HepG2 (cell line): ENCODE data around the gene TOMM20. TPM values are rescaled to one million over a fixed set of nuclear protein-coding genes. Genes with fewer than 3 reads are reported as not detected.

ENCODE experiments used
- CEBPG ChIP-seq: IDR thresholded peaks from 2 replicates; pipeline ENCODE4 v1.6.1; 2016
- EZH2 ChIP-seq: conservative IDR thresholded peaks from 2 replicates; pipeline ENCODE4 v1.6.1; 2012; ENCODE audit warnings: mild to moderate bottlenecking, low read depth, low read length, moderate library complexity
- FOXA3 ChIP-seq: IDR thresholded peaks from 2 replicates; pipeline ENCODE4 v1.6.1; 2016; ENCODE audit warnings: missing genetic modification reagents, missing compliant biosample characterization
- HOXA3 ChIP-seq: sonication (generic); formaldehyde crosslinking; IDR thresholded peaks from 2 replicates; pipeline ENCODE4 v1.5.0; 2020; ENCODE audit warnings: missing genetic modification reagents
- IKZF1 ChIP-seq: fragments of 450-650 bp; IDR thresholded peaks from 2 replicates; pipeline ENCODE4 v1.7.1; 2016
- MYC ChIP-seq: sonication (generic); formaldehyde crosslinking; IDR thresholded peaks from 2 replicates; pipeline ENCODE4 v1.9.0; 2021; ENCODE audit warnings: missing genetic modification reagents, borderline replicate concordance
- PTBP1 ChIP-seq: fragments of 200-400 bp; formaldehyde crosslinking; IDR thresholded peaks from 2 replicates; pipeline ENCODE4 v1.6.1; 2018; ENCODE audit warnings: low read length, low read depth; ENCODE audit not compliant: poor library complexity, severe bottlenecking
- RELA ChIP-seq: sonication (generic); formaldehyde crosslinking; IDR thresholded peaks from 2 replicates; pipeline ENCODE4 v1.4.0; 2020; ENCODE audit warnings: missing genetic modification reagents
- SMAD1 ChIP-seq: sonication (generic); formaldehyde crosslinking; IDR thresholded peaks from 2 replicates; pipeline ENCODE4 v1.4.0; 2020; ENCODE audit warnings: missing genetic modification reagents, low read depth, mild to moderate bottlenecking, borderline replicate concordance
- SPEN ChIP-seq: sonication (generic); formaldehyde crosslinking; IDR thresholded peaks from 2 replicates; pipeline ENCODE4 v1.5.1; 2020; ENCODE audit warnings: low read depth, mild to moderate bottlenecking, missing genetic modification reagents
- TBX2 ChIP-seq: sonication (generic); formaldehyde crosslinking; IDR thresholded peaks from 2 replicates; pipeline ENCODE4 v1.5.0; 2020; ENCODE audit warnings: missing genetic modification reagents, mild to moderate bottlenecking, borderline replicate concordance
- THYN1 ChIP-seq: sonication (generic); formaldehyde crosslinking; IDR thresholded peaks from 2 replicates; pipeline ENCODE4 v1.8.1; 2023; ENCODE audit warnings: low read depth, mild to moderate bottlenecking, moderate library complexity, missing genetic modification reagents, borderline replicate concordance
- U2AF1 ChIP-seq: fragments of 200-400 bp; formaldehyde crosslinking; optimal IDR thresholded peaks from 2 replicates; pipeline ENCODE3; 2017; ENCODE audit warnings: mild to moderate bottlenecking, low read depth, low read length
- ZBTB1 ChIP-seq: sonication (generic); formaldehyde crosslinking; IDR thresholded peaks from 2 replicates; pipeline ENCODE4 v1.4.0; 2020; ENCODE audit warnings: missing genetic modification reagents, borderline replicate concordance
- ZNF136 ChIP-seq: sonication (generic); formaldehyde crosslinking; IDR thresholded peaks from 2 replicates; pipeline ENCODE4 v1.8.1; 2022; ENCODE audit warnings: low read depth, mild to moderate bottlenecking, moderate library complexity, missing genetic modification reagents
- ZNF562 ChIP-seq: sonication (generic); formaldehyde crosslinking; IDR thresholded peaks from 2 replicates; pipeline ENCODE4 v1.8.0; 2022; ENCODE audit warnings: missing genetic modification reagents, borderline replicate concordance
- ZNF83 ChIP-seq: sonication (generic); formaldehyde crosslinking; IDR thresholded peaks from 2 replicates; pipeline ENCODE4 v1.4.0; 2020; ENCODE audit warnings: missing genetic modification reagents, mild to moderate bottlenecking, borderline replicate concordance
- ZNF841 ChIP-seq: sonication (generic); formaldehyde crosslinking; IDR thresholded peaks from 2 replicates; pipeline ENCODE4 v1.8.1; 2023; ENCODE audit warnings: missing genetic modification reagents, borderline replicate concordance
- polyA plus RNA-seq, 8 experiments: library from polyadenylated mRNA; depleted of rRNA in 3 of 8; stranded (reverse) in 7 of 8; unstranded in 1 of 8; fragments of >200 nt; fragmentation: Illumina TruSeq in 4 of 8; extraction: Trizol in 4 of 8; gene quantifications; 2 replicates each; pipeline versions ENCODE4 v1.2.1 to v1.2.3, GENCODE V29; 2011 to 2016; ENCODE audit warnings: low read depth in 4 of 8, missing spikeins in 1 of 8, mixed read lengths in 1 of 8; ENCODE audit not compliant: insufficient read depth in 1 of 8
- total RNA-seq, 5 experiments: library from RNA; depleted of rRNA; stranded (reverse); fragments of >200 nt; fragmentation: Illumina TruSeq; extraction: Trizol; gene quantifications; 2 replicates each; pipeline ENCODE4 v1.2.3, GENCODE V29; 2016; ENCODE audit warnings: low read depth in 1 of 5
- TF ChIP-seq, protein P1 (sequence below): sonication (generic); formaldehyde crosslinking; IDR thresholded peaks from 2 replicates; pipeline ENCODE4 v1.4.0; 2020; ENCODE audit warnings: mild to moderate bottlenecking, missing genetic modification reagents
- TF ChIP-seq, protein P2 (sequence below): sonication (generic); formaldehyde crosslinking; IDR thresholded peaks from 2 replicates; pipeline ENCODE4 v1.4.0; 2020; ENCODE audit warnings: missing genetic modification reagents
- TF ChIP-seq, protein P3 (sequence below): sonication (generic); formaldehyde crosslinking; IDR thresholded peaks from 2 replicates; pipeline ENCODE4 v1.4.0; 2020; ENCODE audit warnings: missing genetic modification reagents
- TF ChIP-seq, protein P4 (sequence below): sonication (generic); formaldehyde crosslinking; IDR thresholded peaks from 2 replicates; pipeline ENCODE4 v1.4.0; 2020; ENCODE audit warnings: missing genetic modification reagents, borderline replicate concordance

TOMM20 gene
- total and polyA plus RNA-seq, 2 of the 13 experiments (the other 11 are each of a cell fraction or from before 2014, with no cell fraction given) = 153 to 376 TPM

DNA sequence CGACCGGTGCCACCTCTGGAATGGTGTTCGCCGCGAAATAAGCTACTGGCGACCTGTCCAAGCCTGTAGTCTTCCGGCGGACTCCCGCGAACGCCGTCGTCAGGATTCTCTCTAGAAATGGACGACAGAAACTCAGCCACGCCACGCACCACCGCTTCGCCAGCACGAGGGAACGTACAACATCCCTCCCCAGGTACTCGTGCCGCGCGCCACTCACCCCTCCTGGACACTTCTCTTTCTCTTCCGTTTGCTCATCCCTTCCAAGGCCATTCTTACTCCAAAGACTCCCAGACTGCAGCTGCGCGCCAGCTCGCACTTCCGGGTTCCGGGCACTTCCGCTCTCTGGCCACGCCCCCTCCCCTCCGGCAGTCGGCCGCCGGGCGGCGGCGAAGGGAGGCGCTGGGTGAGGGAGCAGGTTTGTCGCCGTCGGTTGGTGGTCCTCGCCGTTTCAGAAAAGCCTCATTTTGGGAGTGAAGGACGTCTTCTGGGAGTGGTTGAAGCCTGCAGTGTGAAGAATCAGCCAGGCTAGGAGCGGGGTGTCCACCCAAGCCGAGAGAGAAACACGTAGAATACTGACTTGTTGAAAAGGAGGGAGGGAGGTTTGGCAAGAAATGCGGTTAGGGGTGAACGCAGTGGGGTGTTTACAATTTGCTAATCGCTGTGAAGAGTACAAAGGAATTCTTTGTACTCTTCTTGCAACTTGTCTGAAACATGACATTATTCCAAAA, 32.5 kb upstream of the TOMM20 start, which contains the start of gene RBM34 (continued):
- peak; percentile 86 for TF ChIP-seq TBX2 (CRISPR knock-in tag)
- peak; percentile 49; the same call in 1 of the 2 replicates for TF ChIP-seq RELA
- TF ChIP-seq FOXA3 (CRISPR knock-in tag) = peak; percentile 72
- TF ChIP-seq EZH2 = no peak
- no peak for TF ChIP-seq ZNF136 (CRISPR knock-in tag)
- no peak for TF ChIP-seq IKZF1
- TF ChIP-seq, protein P1, sequence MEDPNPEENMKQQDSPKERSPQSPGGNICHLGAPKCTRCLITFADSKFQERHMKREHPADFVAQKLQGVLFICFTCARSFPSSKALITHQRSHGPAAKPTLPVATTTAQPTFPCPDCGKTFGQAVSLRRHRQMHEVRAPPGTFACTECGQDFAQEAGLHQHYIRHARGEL (CRISPR knock-in tag) = 0 out of 2 replicates have a peak, but pooled peaks have one; percentile 82
- no peak for TF ChIP-seq CEBPG
- TF ChIP-seq SPEN (CRISPR knock-in tag) = peak; percentile 77
- peak; percentile 88 for TF ChIP-seq HOXA3 (CRISPR knock-in tag)
- peak; percentile 76; the same call in 1 of the 2 replicates for TF ChIP-seq ZNF83
- no peak for TF ChIP-seq ZBTB1 (CRISPR knock-in tag)
- no peak for TF ChIP-seq ZNF562 (CRISPR knock-in tag)
- TF ChIP-seq U2AF1 = no peak
- TF ChIP-seq MYC = peak; percentile 93
- TF ChIP-seq SMAD1 (CRISPR knock-in tag) = no peak; the same call in 1 of the 2 replicates
- TF ChIP-seq, protein P2, sequence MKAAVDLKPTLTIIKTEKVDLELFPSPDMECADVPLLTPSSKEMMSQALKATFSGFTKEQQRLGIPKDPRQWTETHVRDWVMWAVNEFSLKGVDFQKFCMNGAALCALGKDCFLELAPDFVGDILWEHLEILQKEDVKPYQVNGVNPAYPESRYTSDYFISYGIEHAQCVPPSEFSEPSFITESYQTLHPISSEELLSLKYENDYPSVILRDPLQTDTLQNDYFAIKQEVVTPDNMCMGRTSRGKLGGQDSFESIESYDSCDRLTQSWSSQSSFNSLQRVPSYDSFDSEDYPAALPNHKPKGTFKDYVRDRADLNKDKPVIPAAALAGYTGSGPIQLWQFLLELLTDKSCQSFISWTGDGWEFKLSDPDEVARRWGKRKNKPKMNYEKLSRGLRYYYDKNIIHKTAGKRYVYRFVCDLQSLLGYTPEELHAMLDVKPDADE (CRISPR knock-in tag) = no peak
- TF ChIP-seq ZNF841 = no peak
- TF ChIP-seq, protein P3, sequence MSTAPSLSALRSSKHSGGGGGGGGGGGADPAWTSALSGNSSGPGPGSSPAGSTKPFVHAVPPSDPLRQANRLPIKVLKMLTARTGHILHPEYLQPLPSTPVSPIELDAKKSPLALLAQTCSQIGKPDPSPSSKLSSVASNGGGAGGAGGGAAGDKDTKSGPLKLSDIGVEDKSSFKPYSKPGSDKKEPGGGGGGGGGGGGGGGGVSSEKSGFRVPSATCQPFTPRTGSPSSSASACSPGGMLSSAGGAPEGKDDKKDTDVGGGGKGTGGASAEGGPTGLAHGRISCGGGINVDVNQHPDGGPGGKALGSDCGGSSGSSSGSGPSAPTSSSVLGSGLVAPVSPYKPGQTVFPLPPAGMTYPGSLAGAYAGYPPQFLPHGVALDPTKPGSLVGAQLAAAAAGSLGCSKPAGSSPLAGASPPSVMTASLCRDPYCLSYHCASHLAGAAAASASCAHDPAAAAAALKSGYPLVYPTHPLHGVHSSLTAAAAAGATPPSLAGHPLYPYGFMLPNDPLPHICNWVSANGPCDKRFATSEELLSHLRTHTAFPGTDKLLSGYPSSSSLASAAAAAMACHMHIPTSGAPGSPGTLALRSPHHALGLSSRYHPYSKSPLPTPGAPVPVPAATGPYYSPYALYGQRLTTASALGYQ = 0 out of 2 replicates have a peak, but pooled peaks have one; percentile 59
- TF ChIP-seq, protein P4, sequence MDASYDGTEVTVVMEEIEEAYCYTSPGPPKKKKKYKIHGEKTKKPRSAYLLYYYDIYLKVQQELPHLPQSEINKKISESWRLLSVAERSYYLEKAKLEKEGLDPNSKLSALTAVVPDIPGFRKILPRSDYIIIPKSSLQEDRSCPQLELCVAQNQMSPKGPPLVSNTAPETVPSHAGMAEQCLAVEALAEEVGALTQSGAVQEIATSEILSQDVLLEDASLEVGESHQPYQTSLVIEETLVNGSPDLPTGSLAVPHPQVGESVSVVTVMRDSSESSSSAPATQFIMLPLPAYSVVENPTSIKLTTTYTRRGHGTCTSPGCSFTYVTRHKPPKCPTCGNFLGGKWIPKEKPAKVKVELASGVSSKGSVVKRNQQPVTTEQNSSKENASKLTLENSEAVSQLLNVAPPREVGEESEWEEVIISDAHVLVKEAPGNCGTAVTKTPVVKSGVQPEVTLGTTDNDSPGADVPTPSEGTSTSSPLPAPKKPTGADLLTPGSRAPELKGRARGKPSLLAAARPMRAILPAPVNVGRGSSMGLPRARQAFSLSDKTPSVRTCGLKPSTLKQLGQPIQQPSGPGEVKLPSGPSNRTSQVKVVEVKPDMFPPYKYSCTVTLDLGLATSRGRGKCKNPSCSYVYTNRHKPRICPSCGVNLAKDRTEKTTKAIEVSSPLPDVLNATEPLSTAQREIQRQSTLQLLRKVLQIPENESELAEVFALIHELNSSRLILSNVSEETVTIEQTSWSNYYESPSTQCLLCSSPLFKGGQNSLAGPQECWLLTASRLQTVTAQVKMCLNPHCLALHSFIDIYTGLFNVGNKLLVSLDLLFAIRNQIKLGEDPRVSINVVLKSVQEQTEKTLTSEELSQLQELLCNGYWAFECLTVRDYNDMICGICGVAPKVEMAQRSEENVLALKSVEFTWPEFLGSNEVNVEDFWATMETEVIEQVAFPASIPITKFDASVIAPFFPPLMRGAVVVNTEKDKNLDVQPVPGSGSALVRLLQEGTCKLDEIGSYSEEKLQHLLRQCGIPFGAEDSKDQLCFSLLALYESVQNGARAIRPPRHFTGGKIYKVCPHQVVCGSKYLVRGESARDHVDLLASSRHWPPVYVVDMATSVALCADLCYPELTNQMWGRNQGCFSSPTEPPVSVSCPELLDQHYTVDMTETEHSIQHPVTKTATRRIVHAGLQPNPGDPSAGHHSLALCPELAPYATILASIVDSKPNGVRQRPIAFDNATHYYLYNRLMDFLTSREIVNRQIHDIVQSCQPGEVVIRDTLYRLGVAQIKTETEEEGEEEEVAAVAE (CRISPR knock-in tag) = peak; percentile 63
- peak; percentile 59 for TF ChIP-seq PTBP1
- 0 out of 2 replicates have a peak, but pooled peaks have one; percentile 33 for TF ChIP-seq THYN1 (CRISPR knock-in tag)
